Neural cell (in vitro differentiated cells): Measurements from ENCODE around the gene GATA6. TPM values are rescaled to one million over a fixed set of nuclear protein-coding genes. Genes with fewer than 3 reads are reported as not detected.

Experiments used
- H2AFZ ChIP-seq: fragments of 200-600, 300-800 bp; sonication (generic), shearing (Covaris generic); 2 replicates; pipeline ENCODE4 v1.6.0; 2014; ENCODE audit warnings: low read depth, mild to moderate bottlenecking, antibody characterized with exemption, low read length, moderate library complexity
- H3F3A ChIP-seq: fragments of 200-600 bp; shearing (Covaris generic); 2 replicates; pipeline ENCODE4 v1.6.1; 2016; ENCODE audit warnings: mild to moderate bottlenecking, moderate library complexity, mixed read lengths, antibody characterized with exemption, low read length; ENCODE audit not compliant: insufficient read depth, poor library complexity, severe bottlenecking
- H3K27ac ChIP-seq: fragments of 200-600, 300-800 bp; sonication (generic), shearing (Covaris generic); 2 replicates; pipeline ENCODE4 v1.5.1; 2014; ENCODE audit warnings: mild to moderate bottlenecking, low read length, moderate library complexity
- H3K27me3 ChIP-seq: fragments of 300-800, 200-600 bp; sonication (generic), shearing (Covaris generic); 2 replicates; pipeline ENCODE4 v1.6.0; 2014; ENCODE audit warnings: mild to moderate bottlenecking, low read depth, low read length, moderate library complexity; ENCODE audit not compliant: insufficient read depth
- H3K36me3 ChIP-seq: fragments of 300-800, 200-600 bp; sonication (generic), shearing (Covaris generic); 2 replicates; pipeline ENCODE4 v1.5.1; 2014; ENCODE audit warnings: mild to moderate bottlenecking, antibody characterized with exemption, low read length, moderate library complexity; ENCODE audit not compliant: insufficient read depth
- H3K4me2 ChIP-seq: fragments of 300-800, 200-600 bp; sonication (generic), shearing (Covaris generic); 2 replicates; pipeline ENCODE4 v1.6.0; 2014; ENCODE audit warnings: mild to moderate bottlenecking, low read length
- H3K4me3 ChIP-seq: fragments of 300-800, 200-600 bp; sonication (generic), shearing (Covaris generic); 2 replicates; pipeline ENCODE4 v1.5.1; 2014; ENCODE audit warnings: mild to moderate bottlenecking, low read length, moderate library complexity
- H3K79me2 ChIP-seq: fragments of 200-600 bp; shearing (Covaris generic); replicated peaks from 2 replicates; pipeline ENCODE4 v1.6.0; 2014; ENCODE audit warnings: mild to moderate bottlenecking, low read length, moderate library complexity; ENCODE audit not compliant: insufficient read depth
- H3K9ac ChIP-seq: fragments of 300-800, 200-600 bp; sonication (generic), shearing (Covaris generic); 2 replicates; pipeline ENCODE4 v1.6.1; 2016; ENCODE audit warnings: mild to moderate bottlenecking, low read length, mixed read lengths
- H3K9me2 ChIP-seq: fragments of 200-600 bp; shearing (Covaris generic); 2 replicates; pipeline ENCODE4 v1.6.1; 2016; ENCODE audit warnings: mild to moderate bottlenecking, low read length, mixed read lengths; ENCODE audit not compliant: insufficient read depth
- H3K9me3 ChIP-seq: fragments of 200-600, 300-800 bp; sonication (generic), shearing (Covaris generic); 2 replicates; pipeline ENCODE4 v1.6.1; 2016; ENCODE audit warnings: mild to moderate bottlenecking, mixed run types, low read length, moderate library complexity, mixed read lengths
- H4K20me1 ChIP-seq: fragments of 200-600 bp; shearing (Covaris generic); 2 replicates; pipeline ENCODE4 v1.6.1; 2016; ENCODE audit warnings: mild to moderate bottlenecking, mixed run types; ENCODE audit not compliant: insufficient read depth
- CTCF ChIP-seq: fragments of 450-650 bp; IDR thresholded peaks from 2 replicates; pipeline ENCODE4 v1.5.1; 2014; ENCODE audit warnings: antibody characterized with exemption, mild to moderate bottlenecking, moderate library complexity; ENCODE audit not compliant: poor library complexity, severe bottlenecking
- EP300 ChIP-seq: fragments of 450-650 bp; conservative IDR thresholded peaks from 2 replicates; pipeline ENCODE4 v1.6.1; 2014; ENCODE audit warnings: antibody characterized with exemption, mild to moderate bottlenecking, moderate library complexity; ENCODE audit not compliant: poor library complexity, severe bottlenecking
- EZH2 ChIP-seq: fragments of 200-600, 300-800 bp; shearing (Covaris generic), sonication (generic); IDR thresholded peaks from 2 replicates; pipeline ENCODE4 v1.6.1; 2014; ENCODE audit warnings: antibody characterized with exemption, low read length, borderline replicate concordance, mild to moderate bottlenecking; ENCODE audit not compliant: insufficient read depth, poor library complexity, severe bottlenecking
- MXI1 ChIP-seq: fragments of 450-650 bp; conservative IDR thresholded peaks from 2 replicates; pipeline ENCODE4 v1.6.1; 2014; ENCODE audit warnings: antibody characterized with exemption, mild to moderate bottlenecking; ENCODE audit not compliant: poor library complexity, severe bottlenecking
- POLR2AphosphoS5 ChIP-seq: IDR thresholded peaks from 2 replicates; pipeline ENCODE4 v1.6.1; 2012
- RAD21 ChIP-seq: fragments of 450-650 bp; conservative IDR thresholded peaks from 2 replicates; pipeline ENCODE4 v1.6.1; 2014; ENCODE audit warnings: antibody characterized with exemption, mild to moderate bottlenecking, moderate library complexity
- SMC3 ChIP-seq: fragments of 450-650 bp; conservative IDR thresholded peaks from 2 replicates; pipeline ENCODE4 v1.6.1; 2014; ENCODE audit warnings: antibody characterized with exemption, mild to moderate bottlenecking, moderate library complexity; ENCODE audit not compliant: poor library complexity
- TAF1 ChIP-seq: IDR thresholded peaks from 2 replicates; pipeline ENCODE4 v1.6.1; 2012; ENCODE audit warnings: low read depth
- polyA plus RNA-seq: library from polyadenylated mRNA; depleted of rRNA; stranded (reverse); fragments of >200 nt; gene quantifications from 2 replicates; pipeline ENCODE4 v1.2.3, GENCODE V29; 2014
- TF ChIP-seq, protein P1 (sequence below): IDR thresholded peaks from 2 replicates; pipeline ENCODE4 v1.6.1; 2012; ENCODE audit warnings: borderline replicate concordance

Gene GATA6
- polyA plus RNA-seq, 1 donor from 2014 or later = not detected

GRCh38 chr18:22129778-22130177 lies 39.6 kb upstream of the GATA6 start:
- H3K36me3 ChIP-seq = no peaks in the 10 kb centered on the region
- H4K20me1 ChIP-seq = no peaks in the 10 kb centered on the region
- no peaks in the 10 kb centered on the region for H3F3A ChIP-seq
- TF ChIP-seq POLR2AphosphoS5 = no peak
- TF ChIP-seq, protein P1, sequence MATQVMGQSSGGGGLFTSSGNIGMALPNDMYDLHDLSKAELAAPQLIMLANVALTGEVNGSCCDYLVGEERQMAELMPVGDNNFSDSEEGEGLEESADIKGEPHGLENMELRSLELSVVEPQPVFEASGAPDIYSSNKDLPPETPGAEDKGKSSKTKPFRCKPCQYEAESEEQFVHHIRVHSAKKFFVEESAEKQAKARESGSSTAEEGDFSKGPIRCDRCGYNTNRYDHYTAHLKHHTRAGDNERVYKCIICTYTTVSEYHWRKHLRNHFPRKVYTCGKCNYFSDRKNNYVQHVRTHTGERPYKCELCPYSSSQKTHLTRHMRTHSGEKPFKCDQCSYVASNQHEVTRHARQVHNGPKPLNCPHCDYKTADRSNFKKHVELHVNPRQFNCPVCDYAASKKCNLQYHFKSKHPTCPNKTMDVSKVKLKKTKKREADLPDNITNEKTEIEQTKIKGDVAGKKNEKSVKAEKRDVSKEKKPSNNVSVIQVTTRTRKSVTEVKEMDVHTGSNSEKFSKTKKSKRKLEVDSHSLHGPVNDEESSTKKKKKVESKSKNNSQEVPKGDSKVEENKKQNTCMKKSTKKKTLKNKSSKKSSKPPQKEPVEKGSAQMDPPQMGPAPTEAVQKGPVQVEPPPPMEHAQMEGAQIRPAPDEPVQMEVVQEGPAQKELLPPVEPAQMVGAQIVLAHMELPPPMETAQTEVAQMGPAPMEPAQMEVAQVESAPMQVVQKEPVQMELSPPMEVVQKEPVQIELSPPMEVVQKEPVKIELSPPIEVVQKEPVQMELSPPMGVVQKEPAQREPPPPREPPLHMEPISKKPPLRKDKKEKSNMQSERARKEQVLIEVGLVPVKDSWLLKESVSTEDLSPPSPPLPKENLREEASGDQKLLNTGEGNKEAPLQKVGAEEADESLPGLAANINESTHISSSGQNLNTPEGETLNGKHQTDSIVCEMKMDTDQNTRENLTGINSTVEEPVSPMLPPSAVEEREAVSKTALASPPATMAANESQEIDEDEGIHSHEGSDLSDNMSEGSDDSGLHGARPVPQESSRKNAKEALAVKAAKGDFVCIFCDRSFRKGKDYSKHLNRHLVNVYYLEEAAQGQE = no peak
- no peak for TF ChIP-seq MXI1
- TF ChIP-seq TAF1 = no peak
- TF ChIP-seq EP300 = no peak
- no peak for TF ChIP-seq CTCF
- TF ChIP-seq RAD21 = no peak
- TF ChIP-seq SMC3 = no peak
- no peak for TF ChIP-seq EZH2
- no peak overlapping the region for H3K4me2 ChIP-seq
- H3K9ac ChIP-seq = no peak overlapping the region
- no peaks in the 10 kb centered on the region for H3K9me3 ChIP-seq
- no peak overlapping the region for H2AFZ ChIP-seq
- H3K27ac ChIP-seq = no peak overlapping the region
- no peaks in the 10 kb centered on the region for H3K9me2 ChIP-seq
- no peaks in the 10 kb centered on the region for H3K27me3 ChIP-seq
- no peaks in the 10 kb centered on the region for H3K79me2 ChIP-seq
- no peak overlapping the region for H3K4me3 ChIP-seq

DNA sequence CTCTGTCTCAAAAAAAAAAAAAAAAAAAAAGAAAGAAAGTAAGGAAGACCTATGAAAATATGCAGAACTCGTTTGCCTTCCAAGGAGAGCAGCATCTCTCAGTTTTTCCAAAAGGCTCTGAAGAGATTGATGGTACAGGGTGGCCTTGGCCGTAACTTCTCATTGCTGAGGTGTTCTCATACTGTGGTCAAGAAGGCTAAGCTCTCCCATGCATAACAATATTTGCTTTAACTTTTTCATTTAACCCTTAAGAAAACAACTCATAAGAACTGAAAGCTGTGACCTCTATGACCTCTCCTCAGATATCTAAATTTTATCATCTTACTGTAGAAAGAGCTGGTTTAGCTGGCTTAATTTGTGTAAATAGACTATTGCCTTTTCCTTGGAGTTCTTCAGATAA lies 37.1 kb upstream of the GATA6 start:
- H3K79me2 ChIP-seq = no peaks in the 10 kb centered on the region

More for the DNA sequence above, 37.1 kb upstream of the GATA6 start:
- Histone ChIP-seq H2AFZ (no peak overlapping the region), H3K4me2 (no peak overlapping the region), H3K9ac (no peak overlapping the region), H3F3A (no peaks in the 10 kb centered on the region), H4K20me1 (no peaks in the 10 kb centered on the region), H3K27ac (no peak overlapping the region), H3K9me3 (no peaks in the 10 kb centered on the region), H3K27me3 (no peaks in the 10 kb centered on the region), H3K4me3 (no peak overlapping the region), H3K9me2 (no peaks in the 10 kb centered on the region), H3K36me3 (no peaks in the 10 kb centered on the region)
- TF ChIP-seq POLR2AphosphoS5 = no peak
- no peak for TF ChIP-seq SMC3
- TF ChIP-seq RAD21 = no peak
- no peak for TF ChIP-seq EZH2
- TF ChIP-seq, protein P1 = no peak
- no peak for TF ChIP-seq EP300
- TF ChIP-seq CTCF = no peak
- no peak for TF ChIP-seq MXI1
- no peak for TF ChIP-seq TAF1
